Spleen (tissue), 7 donors: ENCODE measurements around the gene NCOA4.
"Not testable (repeated sequence)": the region's sequence is repeated elsewhere in the genome, so short reads cannot be mapped to it uniquely, and the experiment has no call there.

ENCODE experiments used
- CTCF ChIP-seq, 11 experiments: fragments of 200-600 bp in 7 of 11; fragments of 450-650 bp in 4 of 11; sonication (generic) in 4 of 11; IDR thresholded peaks in 8 of 11; conservative IDR thresholded peaks in 3 of 11; 1 replicate in 7 of 11; 2 replicates in 4 of 11; pipeline versions ENCODE4 v1.4.0 to v1.8.0; 2016 to 2021; ENCODE audit warnings: antibody characterized with exemption in 11 of 11, inconsistent platforms in 4 of 11, mild to moderate bottlenecking in 1 of 11
- POLR2AphosphoS5 ChIP-seq, 3 donors: sonication (generic); formaldehyde crosslinking; IDR thresholded peaks; one replicate each; pipeline ENCODE4 v1.5.1; 2017; ENCODE audit warnings: antibody characterized with exemption in 3 of 3
- donor health status: DM: no; HTN: no; CAD: no; lungs with moderate emphysema.
- donor health status: DM: no; HTN: no; CAD: no.
- donor health status: DM: no; HTN: no; CAD: no.

- not testable (repeated sequence) for TF ChIP-seq CTCF (IDR thresholded peaks at IDR 0.05 in 8 of 11, conservative IDR thresholded peaks at IDR 0.05 in 3 of 11); POLR2AphosphoS5 (IDR thresholded peaks at IDR 0.05)
Measured at GRCh38 chr10:45984473-45984872, 46.0 kb downstream of the NCOA4 start.
